AG10803 (cell line): ENCODE results near the gene ALG11.

ENCODE experiments used
- DNase-seq: peaks from one replicate; pipeline ENCODE4 v3.0.0; 2010; ENCODE audit warnings: low read depth
- H3K4me3 ChIP-seq: 2 replicates; pipeline ENCODE4 v1.5.1; 2011; ENCODE audit warnings: mild to moderate bottlenecking, low read length, control low read depth
- CTCF ChIP-seq: conservative IDR thresholded peaks from 2 replicates; pipeline ENCODE4 v1.5.1; 2011; ENCODE audit warnings: mild to moderate bottlenecking, low read length, control low read depth, inconsistent platforms

ALG11 gene

GRCh38 chr13:52033039-52033438, 20.8 kb downstream of the ALG11 start:
- DNase-seq: no peak
- no peak for TF ChIP-seq CTCF
- H3K4me3 ChIP-seq: no peak overlapping the region

DNA sequence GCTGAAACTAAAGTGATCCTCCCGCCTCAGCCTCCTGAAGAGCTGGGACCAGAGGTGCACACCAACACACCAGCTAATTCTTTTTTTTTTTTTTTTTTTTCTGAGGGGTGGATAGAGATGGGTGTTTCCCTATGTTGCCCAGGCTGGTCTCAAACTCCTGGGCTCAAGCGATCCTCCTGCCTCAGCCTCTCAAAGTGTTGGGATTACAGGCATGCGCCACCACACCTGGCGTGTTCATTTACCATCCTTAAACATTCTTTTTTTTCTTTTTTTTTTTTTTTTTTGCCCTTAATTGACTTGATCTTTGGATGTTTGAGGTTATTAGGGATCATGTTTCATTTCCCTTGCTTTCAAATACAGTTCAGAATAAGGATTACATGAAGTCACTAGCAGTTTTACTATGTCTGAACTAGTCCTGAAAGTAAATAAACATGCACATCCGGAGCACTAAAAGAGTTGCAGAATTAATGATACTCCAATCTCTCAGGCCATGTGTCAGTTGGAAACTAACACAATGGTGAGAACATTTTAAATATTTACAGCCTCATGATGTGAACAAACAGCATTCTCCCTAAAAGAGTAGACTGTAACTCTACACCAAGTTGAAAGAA, 22.5 kb downstream of the ALG11 start:
- no peak for DNase-seq
- H3K4me3 ChIP-seq: no peak overlapping the region
- TF ChIP-seq CTCF: no peak

DNA sequence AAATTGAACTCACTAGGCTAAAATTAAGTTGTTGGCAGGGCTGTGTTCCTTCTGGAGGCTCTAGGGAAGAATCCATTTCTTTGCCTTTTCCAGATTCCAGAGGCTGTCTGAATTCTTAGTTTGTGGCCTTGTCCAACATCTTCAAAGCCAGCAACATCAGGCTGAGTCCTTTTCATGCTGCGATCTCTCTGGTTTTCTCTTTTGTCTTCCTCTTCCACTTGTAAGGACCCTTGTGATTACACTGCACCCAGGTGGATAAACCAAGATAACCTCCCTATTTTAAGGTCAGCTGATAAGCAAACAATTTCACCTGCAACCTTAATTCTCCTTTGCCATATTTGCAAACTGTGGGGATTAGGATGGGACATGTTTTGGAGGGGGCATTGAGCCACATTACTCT, 23.8 kb downstream of the ALG11 start:
- no peak for DNase-seq
- no peak for TF ChIP-seq CTCF
- no peak overlapping the region for H3K4me3 ChIP-seq

DNA sequence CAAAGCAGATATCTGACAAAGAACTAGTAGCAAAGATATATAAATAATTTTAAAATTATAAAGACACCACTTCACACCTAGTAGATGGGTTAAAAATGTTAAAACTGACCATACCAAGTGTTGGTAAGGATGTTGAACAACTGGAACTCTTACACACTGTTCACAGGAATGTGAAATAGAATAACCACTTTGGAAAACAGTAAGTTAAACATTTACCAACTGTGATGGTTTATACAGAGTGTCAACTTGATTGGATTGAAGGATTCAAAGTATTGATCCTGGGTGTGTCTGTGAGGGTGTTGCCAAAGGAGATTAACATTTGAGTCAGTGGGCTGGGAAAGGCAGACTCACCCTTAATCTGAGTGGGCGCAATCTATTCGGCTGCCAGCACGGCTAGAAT, 31.5 kb downstream of the ALG11 start:
- H3K4me3 ChIP-seq: no peak overlapping the region
- no peak for TF ChIP-seq CTCF
- no peak for DNase-seq

- DNase-seq: no peak
- no peak for TF ChIP-seq CTCF
- H3K4me3 ChIP-seq: no peak overlapping the region
Measured at GRCh38 chr13:52047463-52047862, 35.3 kb downstream of the ALG11 start.

GRCh38 chr13:52048516-52048915, 36.3 kb downstream of the ALG11 start:
- H3K4me3 ChIP-seq: no peak overlapping the region
- DNase-seq: peak; percentile 9
- no peak for TF ChIP-seq CTCF

GRCh38 chr13:52051400-52051799, 39.2 kb downstream of the ALG11 start:
- DNase-seq: no peak
- H3K4me3 ChIP-seq: no peak overlapping the region
- no peak for TF ChIP-seq CTCF
